HG02798 (cell line): ENCODE data around the gene FBXO7.

Experiments used
- ATAC-seq: cut with Tn5 transposase; IDR thresholded peaks from one replicate; pipeline ENCODE4 v1.9.1; 2021; ENCODE audit warnings: mild to moderate bottlenecking; ENCODE audit not compliant: unreplicated experiment, poor library complexity

FBXO7 gene

GRCh38 chr22:32546935-32547334, 72.3 kb downstream of the FBXO7 start:
- no peak for ATAC-seq

- no peak for ATAC-seq
Observed at GRCh38 chr22:32548039-32548438, 73.4 kb downstream of the FBXO7 start.
